Kidney (tissue), 14 donors: ENCODE results near the gene PROZ. TPM values are rescaled to one million over a fixed set of nuclear protein-coding genes. Genes with fewer than 3 reads are reported as not detected.
A peak's percentile ranks its signal among the peaks of the same experiment; 100 is the strongest.

ENCODE experiments used
- DNase-seq, 5 donors: peaks; one replicate each; pipeline ENCODE4 v3.0.0-alpha.2; 2013 to 2020
- FAIRE-seq: peaks from 2 replicates; lab custom pipeline; 2012; peaks lifted over from hg19 to GRCh38; lab: Jason Lieb, UNC
- H3K27ac ChIP-seq, 2 donors: one replicate each; pipeline ENCODE4 v1.7.0; 2013; ENCODE audit warnings: low read depth in 2 of 2, low read length in 2 of 2, inconsistent platforms in 1 of 2
- H3K27me3 ChIP-seq: one replicate; pipeline ENCODE4 v1.7.1; 2013; ENCODE audit warnings: low read length, inconsistent platforms; ENCODE audit not compliant: control insufficient read depth, insufficient read depth
- H3K36me3 ChIP-seq, 3 donors: one replicate each; pipeline versions ENCODE4 v1.7.0 to v1.7.1; 2013; ENCODE audit warnings: low read length in 3 of 3, control low read depth in 1 of 3, inconsistent platforms in 1 of 3; ENCODE audit not compliant: insufficient read depth in 3 of 3, control insufficient read depth in 2 of 3
- H3K4me1 ChIP-seq, 3 donors: one replicate each; pipeline versions ENCODE4 v1.7.0 to v1.7.1; 2013; ENCODE audit warnings: low read length in 3 of 3, inconsistent platforms in 1 of 3, low read depth in 1 of 3; ENCODE audit not compliant: control insufficient read depth in 2 of 3, insufficient read depth in 2 of 3
- H3K4me3 ChIP-seq, 3 donors: one replicate each; pipeline versions ENCODE4 v1.7.0 to v1.8.1; 2013; ENCODE audit warnings: low read length in 3 of 3, control low read depth in 1 of 3, inconsistent platforms in 1 of 3
- H3K9ac ChIP-seq, 3 donors: one replicate each; pipeline versions ENCODE4 v1.7.0 to v1.7.1; 2013; ENCODE audit warnings: low read length in 3 of 3, control low read depth in 1 of 3, inconsistent platforms in 1 of 3
- H3K9me3 ChIP-seq, 3 donors: one replicate each; pipeline versions ENCODE4 v1.7.0 to v1.7.1; 2013; ENCODE audit warnings: low read length in 3 of 3, control low read depth in 1 of 3, inconsistent platforms in 1 of 3; ENCODE audit not compliant: control insufficient read depth in 2 of 3, insufficient read depth in 1 of 3
- CTCF ChIP-seq: IDR thresholded peaks from 3 replicates; pipeline ENCODE4 v1.5.1; 2012; ENCODE audit warnings: mild to moderate bottlenecking, moderate library complexity, borderline replicate concordance; ENCODE audit not compliant: insufficient read depth; ENCODE audit errors: extremely low read depth
- intact Hi-C: fragments of 100-400 bp; cut with DNase I; formaldehyde crosslinking; loops from one replicate; pipeline ENCODE4 v1.11.1; 2022
- polyA plus RNA-seq: library from polyadenylated mRNA; stranded (reverse); fragments of 350-450 nt; fragmentation: Illumina TruSeq; extraction: RNeasy Lipid Tissue Mini Kit (QIAGEN cat#74804); gene quantifications from one replicate; pipeline ENCODE4 v1.2.3, GENCODE V29; 2014; ENCODE audit warnings: low read depth, low replicate concordance; ENCODE audit not compliant: insufficient read depth
- total RNA-seq: library from RNA; stranded (reverse); fragmentation: NEBNext Ultra II Directional; extraction: Animal tissue kit (Norgen Biotek cat#: 25700); gene quantifications from one replicate; pipeline ENCODE4 v1.2.1, GENCODE V29; 2021
- donor health status: control.
- donor health status: control.
- donor health status: control.
- donor health status: control.
- donor health status: control.
- donor health status: DM: yes; HTN: yes; CAD: no.
- donor health status: Normal renal cell carcinoma (clear cell type).

Gene PROZ
- total and polyA plus RNA-seq, 2 donors from 2014 or later: 20.0 TPM; not detected in 1

GRCh38 chr13:113207460-113207859, 49.0 kb downstream of the PROZ start:
- no peaks in the 10 kb centered on the region for H3K9me3 ChIP-seq
- peak overlapping the region; percentile 77 to 88 (median 86) for H3K9ac ChIP-seq
- peak overlapping the region; percentile 87 to 96 (median 88) for H3K4me3 ChIP-seq
- no peaks in the 10 kb centered on the region for H3K36me3 ChIP-seq
- peaks cover 0 to 21% (median 6%) of the 10 kb centered on the region in 3 donors for H3K4me1 ChIP-seq
- H3K27me3 ChIP-seq: no peaks in the 10 kb centered on the region
- DNase-seq: no peak
- no peak for FAIRE-seq
- intact Hi-C loops: no loop called here
- H3K27ac ChIP-seq: peak overlapping the region in 1 of 2 donors; percentile 98
- TF ChIP-seq CTCF: no peak

GRCh38 chr13:113207890-113208420, 49.5 kb downstream of the PROZ start:
- FAIRE-seq (no peak), DNase-seq (peak in 3 of 5 donors; percentile 36 to 60 (median 53))
- intact Hi-C loops: no loop called here

GRCh38 chr13:113208421-113209335, 50.2 kb downstream of the PROZ start, which contains the start of gene PCID2:
Gene PCID2, minus strand, starts transcription at chr13:113208669. Its CDS starts 35 bp downstream, at chr13:113208634.
- H3K27me3 ChIP-seq: no peaks in the 10 kb centered on the region
- H3K9ac ChIP-seq: peak within 1 kb of the TSS; percentile 77 to 88 (median 86)
- TF ChIP-seq CTCF: peak; percentile 13
- FAIRE-seq (no peak), DNase-seq (peak; percentile 91 to 97 (median 96))
- no peaks in the 10 kb centered on the region for H3K36me3 ChIP-seq
- H3K4me3 ChIP-seq: peak within 1 kb of the TSS; percentile 87 to 96 (median 88)
- H3K4me1 ChIP-seq: peaks cover 0 to 19% (median 6%) of the 10 kb centered on the region in 3 donors
- H3K27ac ChIP-seq: peak within 1 kb of the TSS; percentile 97 to 98
- intact Hi-C loops: no loop called here
- no peaks in the 10 kb centered on the region for H3K9me3 ChIP-seq

More at GRCh38 chr13:113207890-113208420, 49.5 kb downstream of the PROZ start:
- Histone ChIP-seq H3K9ac (peak overlapping the region; percentile 77 to 88 (median 86)), H3K4me3 (peak overlapping the region; percentile 87 to 96 (median 88)), H3K9me3 (no peaks in the 10 kb centered on the region), H3K36me3 (no peaks in the 10 kb centered on the region), H3K27ac (peak overlapping the region; percentile 97 to 98), H3K4me1 (peaks cover 0 to 21% (median 6%) of the 10 kb centered on the region in 3 donors), H3K27me3 (no peaks in the 10 kb centered on the region)
- TF ChIP-seq CTCF: no peak
